HEK293 (cell line): ENCODE data around the gene SPOCK1.

Experiments used
- CTCF ChIA-PET: fragments of 350-600 bp; formaldehyde crosslinking; extraction: SDS; loops from one replicate; lab custom pipeline; 2021; ENCODE audit warnings: antibody characterized with exemption; lab: Yijun Ruan, JAX
- POLR2A ChIA-PET: fragments of 300-600 bp; formaldehyde crosslinking; extraction: SDS; loops from one replicate; lab custom pipeline; 2020; ENCODE audit warnings: antibody characterized with exemption, inconsistent platforms; lab: Yijun Ruan, JAX
- H3K27ac ChIP-seq: fragments of 200-500 bp; sonication (Bioruptor generic); 2 replicates; pipeline ENCODE4 v1.5.1; 2014; ENCODE audit warnings: low read depth, low read length, control low read depth, inconsistent platforms; ENCODE audit errors: extremely low read depth
- H3K36me3 ChIP-seq, 2 experiments: fragments of 200-500 bp in 1 of 2; sonication (Bioruptor generic) in 1 of 2; 1 replicate in 1 of 2; 2 replicates in 1 of 2; pipeline ENCODE4 v1.5.1; 2014 to 2017; ENCODE audit warnings: inconsistent platforms in 2 of 2, low read length in 2 of 2; ENCODE audit not compliant: control insufficient read depth in 2 of 2, insufficient read depth in 1 of 2
- H3K4me1 ChIP-seq: fragments of 200-500 bp; sonication (Bioruptor generic); 2 replicates; pipeline ENCODE4 v1.5.1; 2014; ENCODE audit warnings: mild to moderate bottlenecking, low read length, inconsistent platforms; ENCODE audit not compliant: control insufficient read depth, insufficient read depth
- H3K4me3 ChIP-seq: 2 replicates; pipeline ENCODE4 v1.5.1; 2011; ENCODE audit warnings: low read depth, mild to moderate bottlenecking, control low read depth, low read length, moderate library complexity
- H3K9me3 ChIP-seq: fragments of 200-500 bp; sonication (Bioruptor generic); 2 replicates; pipeline ENCODE4 v1.5.1; 2014; ENCODE audit warnings: low read depth, low read length, inconsistent platforms; ENCODE audit not compliant: control insufficient read depth, insufficient read depth
- BCL11A ChIP-seq: fragments of 450-650 bp; formaldehyde crosslinking; IDR thresholded peaks from 2 replicates; pipeline ENCODE4 v1.5.1; 2016; ENCODE audit warnings: low read depth, missing biosample characterization, missing genetic modification characterization
- OSR2 ChIP-seq: fragments of 450-650 bp; formaldehyde crosslinking; IDR thresholded peaks from 2 replicates; pipeline ENCODE4 v1.5.1; 2016; ENCODE audit warnings: missing biosample characterization, missing genetic modification characterization
- ZBTB21 ChIP-seq: fragments of 450-650 bp; formaldehyde crosslinking; IDR thresholded peaks from 2 replicates; pipeline ENCODE4 v1.5.1; 2017; ENCODE audit warnings: missing biosample characterization, missing genetic modification characterization
- ZFHX2 ChIP-seq: fragments of 450-650 bp; formaldehyde crosslinking; conservative IDR thresholded peaks from 2 replicates; pipeline ENCODE4 v1.5.1; 2016; ENCODE audit warnings: missing biosample characterization, missing genetic modification characterization
- ZFP69B ChIP-seq: fragments of 450-650 bp; formaldehyde crosslinking; IDR thresholded peaks from 2 replicates; pipeline ENCODE4 v1.5.1; 2016; ENCODE audit warnings: missing biosample characterization, missing genetic modification characterization
- ZNF239 ChIP-seq: fragments of 450-650 bp; formaldehyde crosslinking; IDR thresholded peaks from 2 replicates; pipeline ENCODE4 v1.5.1; 2016; ENCODE audit warnings: missing biosample characterization, missing genetic modification characterization
- ZNF335 ChIP-seq: fragments of 450-650 bp; formaldehyde crosslinking; conservative IDR thresholded peaks from 2 replicates; pipeline ENCODE4 v1.5.1; 2016; ENCODE audit warnings: missing biosample characterization, missing genetic modification characterization
- ZNF354C ChIP-seq: fragments of 450-650 bp; formaldehyde crosslinking; IDR thresholded peaks from 2 replicates; pipeline ENCODE4 v1.5.1; 2016; ENCODE audit warnings: missing biosample characterization, missing genetic modification characterization, low read depth, borderline replicate concordance
- ZNF366 ChIP-seq: fragments of 450-650 bp; formaldehyde crosslinking; conservative IDR thresholded peaks from 2 replicates; pipeline ENCODE4 v1.5.1; 2016; ENCODE audit warnings: missing biosample characterization, missing genetic modification characterization
- ZNF416 ChIP-seq: fragments of 450-650 bp; formaldehyde crosslinking; IDR thresholded peaks from 2 replicates; pipeline ENCODE4 v1.5.1; 2016; ENCODE audit warnings: missing biosample characterization, missing genetic modification characterization
- ZNF549 ChIP-seq: fragments of 450-650 bp; IDR thresholded peaks from 2 replicates; pipeline ENCODE4 v1.5.1; 2018; ENCODE audit warnings: missing biosample characterization, missing genetic modification characterization, mild to moderate bottlenecking, inconsistent platforms, moderate library complexity
- ZNF561 ChIP-seq: fragments of 450-650 bp; IDR thresholded peaks from 2 replicates; pipeline ENCODE4 v1.5.1; 2018; ENCODE audit warnings: missing biosample characterization, missing genetic modification characterization, borderline replicate concordance
- ZNF585B ChIP-seq: fragments of 450-650 bp; formaldehyde crosslinking; IDR thresholded peaks from 2 replicates; pipeline ENCODE4 v1.5.1; 2016; ENCODE audit warnings: missing biosample characterization, missing genetic modification characterization
- ZNF610 ChIP-seq: fragments of 450-650 bp; formaldehyde crosslinking; IDR thresholded peaks from 2 replicates; pipeline ENCODE4 v1.5.1; 2016; ENCODE audit warnings: missing biosample characterization, missing genetic modification characterization, borderline replicate concordance
- ZNF626 ChIP-seq: fragments of 450-650 bp; sonication (Bioruptor Pico); formaldehyde crosslinking; IDR thresholded peaks from 2 replicates; pipeline ENCODE4 v1.5.1; 2018; ENCODE audit warnings: missing biosample characterization, missing genetic modification characterization, inconsistent platforms
- ZNF707 ChIP-seq: fragments of 450-650 bp; formaldehyde crosslinking; IDR thresholded peaks from 2 replicates; pipeline ENCODE4 v1.5.1; 2016; ENCODE audit warnings: missing biosample characterization, missing genetic modification characterization
- ZNF792 ChIP-seq: fragments of 450-650 bp; formaldehyde crosslinking; IDR thresholded peaks from 2 replicates; pipeline ENCODE4 v1.5.1; 2016; ENCODE audit warnings: missing biosample characterization, missing genetic modification characterization
- ZNF843 ChIP-seq: fragments of 450-650 bp; formaldehyde crosslinking; IDR thresholded peaks from 2 replicates; pipeline ENCODE4 v1.5.1; 2016; ENCODE audit warnings: missing biosample characterization, missing genetic modification characterization
- ZSCAN30 ChIP-seq: fragments of 450-650 bp; IDR thresholded peaks from 2 replicates; pipeline ENCODE4 v1.5.1; 2018; ENCODE audit warnings: missing biosample characterization, mild to moderate bottlenecking, missing genetic modification characterization, moderate library complexity
- TF ChIP-seq, protein P1 (sequence below): fragments of 450-650 bp; formaldehyde crosslinking; IDR thresholded peaks from 2 replicates; pipeline ENCODE4 v1.5.1; 2016; ENCODE audit warnings: missing biosample characterization, missing genetic modification characterization
- TF ChIP-seq, protein P2 (sequence below): fragments of 450-650 bp; formaldehyde crosslinking; IDR thresholded peaks from 2 replicates; pipeline ENCODE4 v1.5.1; 2016; ENCODE audit warnings: missing biosample characterization, missing genetic modification characterization
- TF ChIP-seq, protein P3 (sequence below): fragments of 450-650 bp; formaldehyde crosslinking; IDR thresholded peaks from 2 replicates; pipeline ENCODE4 v1.5.1; 2016; ENCODE audit warnings: missing biosample characterization, missing genetic modification characterization, borderline replicate concordance

The SPOCK1 gene

DNA sequence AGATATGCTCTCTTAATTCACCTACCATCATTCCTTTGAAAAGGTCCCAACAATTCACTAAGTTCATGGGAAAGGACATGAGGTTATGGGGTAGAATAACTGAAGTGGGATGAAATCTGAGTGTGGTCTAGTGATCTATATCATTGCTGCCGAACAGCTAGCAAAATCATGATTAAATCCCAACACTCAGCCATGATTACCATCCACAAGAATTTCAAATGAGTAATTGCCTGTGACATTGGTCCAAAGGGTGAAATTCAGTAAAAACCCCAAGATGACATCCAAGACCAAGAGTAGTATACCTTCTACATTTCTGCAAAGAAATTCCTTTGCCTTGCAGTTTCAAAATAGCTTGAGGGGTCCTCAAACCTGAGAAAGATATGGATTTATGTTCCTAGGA, 225.6 kb downstream of the SPOCK1 start:
- no peak for TF ChIP-seq BCL11A
- TF ChIP-seq ZNF335 (tag by site-specific recombination), result no peak
- TF ChIP-seq OSR2 (tag by site-specific recombination), result no peak
- no peak for TF ChIP-seq ZNF416
- no peak for TF ChIP-seq ZNF354C (tag by site-specific recombination)
- no peak for TF ChIP-seq ZNF626 (tag by site-specific recombination)
- no peak for TF ChIP-seq ZFHX2 (tag by site-specific recombination)
- TF ChIP-seq, protein P1, sequence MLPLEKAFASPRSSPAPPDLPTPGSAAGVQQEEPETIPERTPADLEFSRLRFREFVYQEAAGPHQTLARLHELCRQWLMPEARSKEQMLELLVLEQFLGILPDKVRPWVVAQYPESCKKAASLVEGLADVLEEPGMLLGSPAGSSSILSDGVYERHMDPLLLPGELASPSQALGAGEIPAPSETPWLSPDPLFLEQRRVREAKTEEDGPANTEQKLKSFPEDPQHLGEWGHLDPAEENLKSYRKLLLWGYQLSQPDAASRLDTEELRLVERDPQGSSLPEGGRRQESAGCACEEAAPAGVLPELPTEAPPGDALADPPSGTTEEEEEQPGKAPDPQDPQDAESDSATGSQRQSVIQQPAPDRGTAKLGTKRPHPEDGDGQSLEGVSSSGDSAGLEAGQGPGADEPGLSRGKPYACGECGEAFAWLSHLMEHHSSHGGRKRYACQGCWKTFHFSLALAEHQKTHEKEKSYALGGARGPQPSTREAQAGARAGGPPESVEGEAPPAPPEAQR (tag by site-specific recombination), result no peak
- no peak for TF ChIP-seq ZNF707 (tag by site-specific recombination)
- TF ChIP-seq ZNF561 (tag by site-specific recombination), result no peak
- TF ChIP-seq ZNF366 (tag by site-specific recombination), result no peak
- TF ChIP-seq ZNF792, result no peak
- TF ChIP-seq, protein P2, sequence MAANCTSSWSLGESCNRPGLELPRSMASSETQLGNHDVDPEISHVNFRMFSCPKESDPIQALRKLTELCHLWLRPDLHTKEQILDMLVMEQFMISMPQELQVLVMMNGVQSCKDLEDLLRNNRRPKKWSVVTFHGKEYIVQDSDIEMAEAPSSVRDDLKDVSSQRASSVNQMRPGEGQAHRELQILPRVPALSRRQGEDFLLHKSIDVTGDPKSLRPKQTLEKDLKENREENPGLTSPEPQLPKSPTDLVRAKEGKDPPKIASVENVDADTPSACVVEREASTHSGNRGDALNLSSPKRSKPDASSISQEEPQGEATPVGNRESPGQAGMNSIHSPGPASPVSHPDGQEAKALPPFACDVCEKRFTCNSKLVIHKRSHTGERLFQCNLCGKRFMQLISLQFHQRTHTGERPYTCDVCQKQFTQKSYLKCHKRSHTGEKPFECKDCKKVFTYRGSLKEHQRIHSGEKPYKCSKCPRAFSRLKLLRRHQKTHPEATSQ (tag by site-specific recombination), result no peak
- TF ChIP-seq ZNF843 (tag by site-specific recombination), result no peak
- no peak for TF ChIP-seq ZNF585B (tag by site-specific recombination)
- TF ChIP-seq ZBTB21 (tag by site-specific recombination), result no peak
- CTCF ChIA-PET, result no interaction called here
- no peaks in the 10 kb centered on the region for H3K9me3 ChIP-seq
- no peak overlapping the region for H3K27ac ChIP-seq
- no peaks in the 10 kb centered on the region for H3K4me1 ChIP-seq
- no peaks in the 10 kb centered on the region for H3K36me3 ChIP-seq
- POLR2A ChIA-PET, result no interaction called here
- no peak overlapping the region for H3K4me3 ChIP-seq

DNA sequence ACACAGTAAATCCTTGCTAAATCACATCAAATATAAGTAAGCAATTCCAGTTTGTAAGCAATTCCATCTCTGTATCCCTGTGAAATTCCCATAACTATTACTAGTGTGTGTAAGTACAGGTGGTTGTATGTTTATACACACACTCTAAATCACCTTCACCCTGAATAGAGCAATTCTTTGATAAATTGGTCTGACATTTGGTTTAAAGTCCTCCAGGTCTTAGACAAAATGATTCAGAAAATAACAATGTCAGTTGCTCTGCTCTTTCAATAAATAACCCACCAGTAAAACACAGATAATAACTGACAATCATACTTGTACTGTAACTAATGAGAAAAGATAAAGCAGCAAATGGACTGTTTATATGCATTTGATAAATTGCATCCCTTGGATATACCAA, 226.3 kb downstream of the SPOCK1 start:
- Histone ChIP-seq H3K4me3 (no peak overlapping the region), H3K27ac (no peak overlapping the region), H3K4me1 (no peaks in the 10 kb centered on the region), H3K36me3 (no peaks in the 10 kb centered on the region), H3K9me3 (no peaks in the 10 kb centered on the region)
- ChIA-PET CTCF (interaction anchor here (0.5 kb wide), 1 partner anchor 775 kb away, joined by 3 read pairs; no protein-coding TSS in a partner anchor), POLR2A (no interaction called here)
- TF ChIP-seq, protein P3, sequence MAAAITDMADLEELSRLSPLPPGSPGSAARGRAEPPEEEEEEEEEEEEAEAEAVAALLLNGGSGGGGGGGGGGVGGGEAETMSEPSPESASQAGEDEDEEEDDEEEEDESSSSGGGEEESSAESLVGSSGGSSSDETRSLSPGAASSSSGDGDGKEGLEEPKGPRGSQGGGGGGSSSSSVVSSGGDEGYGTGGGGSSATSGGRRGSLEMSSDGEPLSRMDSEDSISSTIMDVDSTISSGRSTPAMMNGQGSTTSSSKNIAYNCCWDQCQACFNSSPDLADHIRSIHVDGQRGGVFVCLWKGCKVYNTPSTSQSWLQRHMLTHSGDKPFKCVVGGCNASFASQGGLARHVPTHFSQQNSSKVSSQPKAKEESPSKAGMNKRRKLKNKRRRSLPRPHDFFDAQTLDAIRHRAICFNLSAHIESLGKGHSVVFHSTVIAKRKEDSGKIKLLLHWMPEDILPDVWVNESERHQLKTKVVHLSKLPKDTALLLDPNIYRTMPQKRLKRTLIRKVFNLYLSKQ (tag by site-specific recombination), result no peak

DNA sequence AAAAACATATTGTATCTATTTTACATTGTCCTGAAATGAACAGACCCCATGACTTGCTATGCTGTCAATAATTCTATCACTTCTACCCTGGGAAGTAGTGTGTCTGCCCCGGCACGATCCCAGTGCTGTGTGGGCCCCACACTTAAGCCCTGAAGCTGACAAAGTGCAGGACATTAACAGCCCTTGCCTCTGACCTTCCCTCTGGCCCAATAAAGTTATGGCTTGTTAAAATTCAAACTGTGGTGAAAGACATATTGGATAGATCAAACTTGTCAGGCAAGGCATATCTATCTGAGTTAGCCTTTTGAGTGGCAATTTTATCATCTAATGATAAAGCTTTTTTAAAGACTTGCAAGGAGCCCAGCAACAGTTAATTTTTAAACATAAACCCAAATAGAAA, 229.2 kb downstream of the SPOCK1 start:
- no peaks in the 10 kb centered on the region for H3K4me1 ChIP-seq
- H3K36me3 ChIP-seq, result no peaks in the 10 kb centered on the region
- ChIA-PET CTCF (no interaction called here), POLR2A (no interaction called here)
- H3K27ac ChIP-seq, result no peak overlapping the region
- H3K4me3 ChIP-seq, result no peak overlapping the region
- no peak for TF ChIP-seq OSR2 (tag by site-specific recombination)
- no peak for TF ChIP-seq ZSCAN30
- TF ChIP-seq ZFP69B (tag by site-specific recombination), result no peak
- no peak for TF ChIP-seq ZNF610
- no peak for TF ChIP-seq ZNF549 (tag by site-specific recombination)
- no peak for TF ChIP-seq ZNF239 (tag by site-specific recombination)
- no peaks in the 10 kb centered on the region for H3K9me3 ChIP-seq
